ENCODE data around the gene NUP133.

NUP133 gene

DNA sequence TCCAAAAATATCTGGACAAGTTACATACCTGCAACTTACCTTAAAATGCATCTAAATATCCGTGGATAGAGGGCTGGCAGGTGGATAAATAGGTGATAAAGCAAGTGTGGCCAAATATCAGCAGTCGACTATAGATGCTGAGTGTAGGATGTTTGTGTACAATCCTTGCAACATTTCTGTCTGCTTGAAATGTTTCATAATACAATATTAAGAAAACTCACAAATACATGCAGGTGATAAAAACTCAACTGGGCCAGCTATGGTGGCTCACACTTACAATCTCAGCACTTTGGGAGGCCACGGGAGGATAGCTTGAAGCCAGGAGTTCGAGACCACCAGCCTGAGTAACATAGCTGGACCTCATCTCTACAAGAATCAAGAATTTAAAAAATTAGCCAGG lies 115.2 kb downstream of the NUP133 start:
- H3K79me2 ChIP-seq (ENCODE audit: insufficient read depth, low read length) = no peaks in the 10 kb centered on the region

More for the DNA sequence above, 115.2 kb downstream of the NUP133 start:
- H3K27me3 ChIP-seq (ENCODE audit: low read length) = no peaks in the 10 kb centered on the region
- no peaks in the 10 kb centered on the region for H3F3A ChIP-seq (ENCODE audit: insufficient read depth)
- no peak overlapping the region for H2AFZ ChIP-seq (ENCODE audit: low read depth, low read length, severe bottlenecking)
- no peaks in the 10 kb centered on the region for H4K20me1 ChIP-seq (ENCODE audit: low read depth, low read length)
- no peak overlapping the region for H3K9ac ChIP-seq (ENCODE audit: low read length)
- H3K9me2 ChIP-seq (replicated peaks; ENCODE audit: insufficient read depth, low read length) = no peaks in the 10 kb centered on the region
- no peaks in the 10 kb centered on the region for H3K9me3 ChIP-seq (ENCODE audit: insufficient read depth, low read length)
- no peak overlapping the region for H3K27ac ChIP-seq (ENCODE audit: low read depth, low read length)
- H3K36me3 ChIP-seq (ENCODE audit: low read length) = no peaks in the 10 kb centered on the region
- H3K4me3 ChIP-seq (ENCODE audit: insufficient read depth, low read length, poor library complexity, severe bottlenecking) = no peak overlapping the region
- H3K4me2 ChIP-seq (ENCODE audit: low read depth, low read length, poor library complexity, severe bottlenecking) = no peak overlapping the region
- TF ChIP-seq CTCF (IDR thresholded peaks at IDR 0.05; ENCODE audit: insufficient read depth, low read length, poor library complexity, severe bottlenecking) (no peak), EZH2phosphoT487 (conservative IDR thresholded peaks at IDR 0.05; ENCODE audit: low read length) (no peak)
